ENCODE data around the gene PSMC3IP.

- no peak for TF ChIP-seq CTCF (IDR thresholded peaks at IDR 0.05)
- TF ChIP-seq POLR2AphosphoS5 (IDR thresholded peaks at IDR 0.05) = no peak
Measured at GRCh38 chr17:42562388-42563142, 15.0 kb downstream of the PSMC3IP start.
